Peyer's patch (tissue), 4 donors: Measurements from ENCODE around the gene OR52E8.

Experiments
- POLR2A ChIP-seq, 2 donors: fragments of 450-650 bp; IDR thresholded peaks; one replicate each; pipeline ENCODE4 v1.5.1; 2017; ENCODE audit warnings: antibody characterized with exemption in 2 of 2, mild to moderate bottlenecking in 2 of 2, moderate library complexity in 2 of 2
- TF ChIP-seq, protein P1 (sequence below), 6 experiments: fragments of 450-650 bp in 4 of 6; fragments of 200-600 bp in 2 of 6; sonication (generic) in 1 of 6; IDR thresholded peaks; one replicate each; pipeline ENCODE4 v1.5.1; 2017 to 2019; ENCODE audit warnings: antibody characterized with exemption in 6 of 6, mild to moderate bottlenecking in 3 of 6, moderate library complexity in 1 of 6

DNA sequence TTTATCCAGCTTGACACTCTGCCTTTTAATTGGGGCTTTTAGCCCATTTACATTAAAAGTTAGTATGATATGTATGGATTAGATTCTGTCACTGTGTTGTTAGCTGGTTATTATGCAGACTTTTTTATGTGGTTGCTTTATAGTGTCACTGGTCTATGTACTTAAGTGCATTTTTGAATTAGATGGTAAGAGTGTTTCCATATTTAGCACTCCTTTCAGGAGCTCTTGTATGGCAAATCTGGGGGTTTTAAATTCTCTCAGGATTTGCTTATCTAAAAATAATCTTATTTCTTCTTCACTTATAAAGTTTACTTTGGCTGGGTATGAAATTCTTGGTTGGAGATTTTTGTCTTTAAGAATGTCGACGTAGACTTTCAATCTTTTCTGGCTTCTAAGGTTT, 19.8 kb downstream of the OR52E8 start:
- TF ChIP-seq, protein P1, sequence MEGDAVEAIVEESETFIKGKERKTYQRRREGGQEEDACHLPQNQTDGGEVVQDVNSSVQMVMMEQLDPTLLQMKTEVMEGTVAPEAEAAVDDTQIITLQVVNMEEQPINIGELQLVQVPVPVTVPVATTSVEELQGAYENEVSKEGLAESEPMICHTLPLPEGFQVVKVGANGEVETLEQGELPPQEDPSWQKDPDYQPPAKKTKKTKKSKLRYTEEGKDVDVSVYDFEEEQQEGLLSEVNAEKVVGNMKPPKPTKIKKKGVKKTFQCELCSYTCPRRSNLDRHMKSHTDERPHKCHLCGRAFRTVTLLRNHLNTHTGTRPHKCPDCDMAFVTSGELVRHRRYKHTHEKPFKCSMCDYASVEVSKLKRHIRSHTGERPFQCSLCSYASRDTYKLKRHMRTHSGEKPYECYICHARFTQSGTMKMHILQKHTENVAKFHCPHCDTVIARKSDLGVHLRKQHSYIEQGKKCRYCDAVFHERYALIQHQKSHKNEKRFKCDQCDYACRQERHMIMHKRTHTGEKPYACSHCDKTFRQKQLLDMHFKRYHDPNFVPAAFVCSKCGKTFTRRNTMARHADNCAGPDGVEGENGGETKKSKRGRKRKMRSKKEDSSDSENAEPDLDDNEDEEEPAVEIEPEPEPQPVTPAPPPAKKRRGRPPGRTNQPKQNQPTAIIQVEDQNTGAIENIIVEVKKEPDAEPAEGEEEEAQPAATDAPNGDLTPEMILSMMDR (IDR thresholded peaks at IDR 0.05): no peak
- TF ChIP-seq POLR2A (IDR thresholded peaks at IDR 0.05): no peak
